Left colon (tissue), 2 donors: ENCODE results near the gene PITPNC1. TPM values are rescaled to one million over a fixed set of nuclear protein-coding genes. Genes with fewer than 3 reads are reported as not detected.

Experiments used
- ATAC-seq: fragments of 200-7000 bp; cut with Tn5 transposase; one replicate; pipeline ENCODE4 v1.9.1; 2020; ENCODE audit warnings: mild to moderate bottlenecking, moderate library complexity
- DNase-seq, 2 donors: peaks; one replicate each; pipeline ENCODE4 v3.0.0-alpha.2; 2020
- intact Hi-C, 2 donors: fragments of 100-400 bp; cut with DNase I in 1 of 2; cut with micrococcal nuclease in 1 of 2; formaldehyde crosslinking; loops; one replicate each; pipeline versions ENCODE4 v1.11.2 to v1.14.0; 2022; cut with DNase I, micrococcal nuclease
- total RNA-seq, 2 donors: library from RNA; stranded (reverse); fragmentation: NEBNext Ultra II Directional; extraction: Animal tissue kit (Norgen Biotek cat#: 25700); gene quantifications; one replicate each; pipeline ENCODE4 v1.2.1, GENCODE V29; 2021
- donor health status: DM: no; HTN: no; CAD: no.
- donor health status: DM: yes; HTN: yes; CAD: no.

PITPNC1 gene
- total RNA-seq, 2 donors from 2014 or later: 13.7 to 15.6 TPM

- peak; percentile 99 for ATAC-seq
- intact Hi-C loops: no loop called here
- DNase-seq: peak; percentile 73 to 87
These were observed 169.8 kb downstream of the PITPNC1 start for GRCh38 chr17:67546578-67547527.

- intact Hi-C loops: no loop called here
- DNase-seq (no peak), ATAC-seq (no peak)
These were observed 171.6 kb downstream of the PITPNC1 start for GRCh38 chr17:67548693-67549092.

GRCh38 chr17:67549820-67550219 is 172.7 kb downstream of the PITPNC1 start:
- DNase-seq (no peak), ATAC-seq (no peak)
- intact Hi-C loops: no loop called here

GRCh38 chr17:67554634-67555033 is 177.6 kb downstream of the PITPNC1 start:
- intact Hi-C loops: no loop called here
- DNase-seq: no peak

GRCh38 chr17:67555855-67556254 is 178.8 kb downstream of the PITPNC1 start:
- intact Hi-C loops: no loop called here
- no peak for ATAC-seq
- DNase-seq: no peak

More at GRCh38 chr17:67554634-67555033, 177.6 kb downstream of the PITPNC1 start:
- ATAC-seq: no peak

GRCh38 chr17:67557052-67557845 is 180.2 kb downstream of the PITPNC1 start:
- intact Hi-C loops: no loop called here
- DNase-seq (no peak), ATAC-seq (no peak)

GRCh38 chr17:67557921-67558320 is 180.8 kb downstream of the PITPNC1 start:
- no peak for DNase-seq
- intact Hi-C loops: no loop called here
- ATAC-seq: no peak

GRCh38 chr17:67558740-67559380 is 181.8 kb downstream of the PITPNC1 start:
- no peak for ATAC-seq
- intact Hi-C loops: no loop called here

GRCh38 chr17:67559381-67559966 is 182.4 kb downstream of the PITPNC1 start:
- ATAC-seq: no peak
- intact Hi-C loops: no loop called here
- peak in 1 of 2 donors; percentile 21 for DNase-seq

More at GRCh38 chr17:67558740-67559380, 181.8 kb downstream of the PITPNC1 start:
- DNase-seq: no peak

- intact Hi-C loops: no loop called here
- ATAC-seq: no peak
- DNase-seq: no peak
These were observed 184.9 kb downstream of the PITPNC1 start for GRCh38 chr17:67562005-67562404.

- DNase-seq: no peak
- intact Hi-C loops: no loop called here
- no peak for ATAC-seq
These were observed 186.7 kb downstream of the PITPNC1 start for GRCh38 chr17:67563692-67564228.

- intact Hi-C loops: no loop called here
- DNase-seq (no peak), ATAC-seq (no peak)
These were observed 188.0 kb downstream of the PITPNC1 start for GRCh38 chr17:67565068-67565467.

- DNase-seq: no peak
- ATAC-seq: no peak
- intact Hi-C loops: no loop called here
These were observed 189.6 kb downstream of the PITPNC1 start for GRCh38 chr17:67566656-67567055.

- DNase-seq: no peak
- no peak for ATAC-seq
- intact Hi-C loops: no loop called here
These were observed 192.0 kb downstream of the PITPNC1 start for GRCh38 chr17:67569015-67569451.

- no peak for DNase-seq
- intact Hi-C loops: no loop called here
- no peak for ATAC-seq
These were observed 192.8 kb downstream of the PITPNC1 start for GRCh38 chr17:67569873-67570272.

- intact Hi-C loops: no loop called here
- no peak for DNase-seq
- no peak for ATAC-seq
These were observed 193.7 kb downstream of the PITPNC1 start for GRCh38 chr17:67570797-67571196.

GRCh38 chr17:67571478-67571877 is 194.4 kb downstream of the PITPNC1 start:
- ATAC-seq (no peak), DNase-seq (no peak)
- intact Hi-C loops: no loop called here

- no peak for DNase-seq
- intact Hi-C loops: no loop called here
- no peak for ATAC-seq
These were observed 197.0 kb downstream of the PITPNC1 start for GRCh38 chr17:67573987-67574657.
